Breast epithelium (tissue), 4 donors: ENCODE measurements around the gene SERINC5. TPM values are rescaled to one million over a fixed set of nuclear protein-coding genes. Genes with fewer than 3 reads are reported as not detected.
A peak's percentile ranks its signal among the peaks of the same experiment; 100 is the strongest.

Experiments
- DNase-seq, 2 donors: peaks; one replicate each; pipeline ENCODE4 v3.0.0-alpha.2; 2019; ENCODE audit warnings: low spot score in 2 of 2
- H3K27ac ChIP-seq, 2 donors: fragments of 200-600 bp; sonication (generic) in 1 of 2; one replicate each; pipeline ENCODE4 v1.5.1; 2016 to 2019; ENCODE audit warnings: mild to moderate bottlenecking in 1 of 2
- H3K27me3 ChIP-seq, 2 donors: fragments of 200-600 bp; sonication (generic) in 1 of 2; one replicate each; pipeline versions ENCODE4 v1.5.1 to v1.6.0; 2017 to 2019; ENCODE audit warnings: control low read depth in 1 of 2, mild to moderate bottlenecking in 1 of 2
- H3K36me3 ChIP-seq: fragments of 200-600 bp; one replicate; pipeline ENCODE4 v1.5.1; 2019
- H3K4me1 ChIP-seq, 2 donors: fragments of 200-600 bp; sonication (generic); one replicate each; pipeline ENCODE4 v1.5.1; 2016 to 2019; ENCODE audit warnings: control low read depth in 1 of 2
- H3K4me3 ChIP-seq, 3 donors: fragments of 200-600 bp; sonication (generic); 1 replicate in 2 of 3; 2 replicates in 1 of 3; pipeline ENCODE4 v1.5.1; 2016 to 2019; ENCODE audit warnings: mild to moderate bottlenecking in 3 of 3, moderate library complexity in 2 of 3
- H3K9me3 ChIP-seq, 2 donors: fragments of 200-600 bp; sonication (generic) in 1 of 2; one replicate each; pipeline ENCODE4 v1.5.1; 2016 to 2019; ENCODE audit warnings: control low read depth in 1 of 2
- CTCF ChIP-seq, 3 donors: fragments of 450-650 bp; IDR thresholded peaks; one replicate each; pipeline ENCODE4 v1.5.1; 2016 to 2017; ENCODE audit warnings: antibody characterized with exemption in 3 of 3, mild to moderate bottlenecking in 3 of 3, moderate library complexity in 3 of 3
- POLR2A ChIP-seq: fragments of 450-650 bp; IDR thresholded peaks from one replicate; pipeline ENCODE4 v1.6.1; 2016; ENCODE audit warnings: antibody characterized with exemption, mild to moderate bottlenecking, moderate library complexity
- POLR2AphosphoS5 ChIP-seq, 3 donors: sonication (generic); formaldehyde crosslinking; IDR thresholded peaks; one replicate each; pipeline ENCODE4 v1.6.1; 2017; ENCODE audit warnings: antibody characterized with exemption in 3 of 3
- intact Hi-C: fragments of 100-400 bp; cut with DNase I; formaldehyde crosslinking; loops from one replicate; pipeline ENCODE4 v1.15.1; 2023; ENCODE audit warnings: low total_unique reads
- total RNA-seq, 3 donors: library from RNA; depleted of rRNA; stranded (reverse); fragments of >200 nt; gene quantifications; one replicate each; pipeline ENCODE4 v1.1.0, GENCODE V29; 2016

Gene SERINC5
- total RNA-seq, 3 donors from 2014 or later = 12.6 to 32.9 (median 28.5) TPM

DNA sequence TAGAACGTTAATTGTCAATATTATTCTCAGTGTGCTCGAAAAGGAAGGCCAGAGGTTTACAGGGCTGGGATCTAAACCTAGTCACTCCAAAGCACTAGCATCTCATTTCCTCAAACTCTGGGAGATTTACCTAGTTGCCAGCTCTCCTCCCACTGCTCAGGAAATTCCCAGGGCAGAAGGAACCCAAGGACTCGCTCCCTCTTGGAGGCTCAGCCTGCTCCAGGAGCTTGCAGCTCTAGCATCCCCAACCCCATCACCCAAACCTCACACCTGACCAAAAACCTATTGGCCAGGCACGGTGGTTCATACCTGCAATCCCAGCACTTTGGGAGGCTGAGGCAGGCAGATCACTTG is 26.0 kb downstream of the SERINC5 start:
- no peaks in the 10 kb centered on the region for H3K27me3 ChIP-seq
- no peaks in the 10 kb centered on the region for H3K36me3 ChIP-seq
- no peak for DNase-seq
- H3K4me3 ChIP-seq = no peak overlapping the region
- H3K4me1 ChIP-seq = peaks cover 0 to 4% of the 10 kb centered on the region in 2 donors
- peak overlapping the region; percentile 14 to 50 for H3K27ac ChIP-seq
- no peak for TF ChIP-seq POLR2AphosphoS5 (IDR thresholded peaks at IDR 0.05)
- no peak for TF ChIP-seq CTCF (IDR thresholded peaks at IDR 0.05)
- TF ChIP-seq POLR2A = no peak
- intact Hi-C loops = no loop called here
- no peaks in the 10 kb centered on the region for H3K9me3 ChIP-seq

DNA sequence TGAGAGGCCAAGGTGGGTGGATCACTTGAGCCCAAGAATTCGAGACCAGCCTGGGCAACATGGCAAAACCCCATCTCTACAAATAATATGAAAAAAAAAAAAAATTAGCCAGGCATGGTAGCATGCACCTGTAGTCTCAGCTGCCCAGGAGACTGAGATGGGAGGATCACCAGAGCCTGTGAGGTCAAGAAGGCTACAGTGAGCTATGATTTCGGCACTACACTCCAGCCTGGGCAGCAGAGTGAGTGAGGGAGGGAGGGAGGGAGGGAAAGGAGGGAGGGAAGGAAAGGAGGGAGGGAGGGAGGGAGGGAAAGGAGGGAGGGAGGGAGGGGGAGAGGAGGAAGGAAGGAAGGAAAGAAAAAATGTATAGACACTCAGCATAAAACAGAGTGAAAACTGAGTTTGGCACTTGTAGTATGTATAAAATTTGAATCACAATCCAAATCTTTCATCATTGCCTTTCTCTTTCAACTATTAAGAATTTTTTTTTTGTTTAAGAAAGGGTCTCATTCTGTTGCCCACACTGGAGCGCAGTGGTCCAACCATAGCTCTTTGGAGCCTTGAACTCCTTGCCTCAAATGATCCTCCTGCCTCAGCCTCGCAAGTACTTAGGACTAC is 27.8 kb downstream of the SERINC5 start:
- no peak overlapping the region for H3K27ac ChIP-seq
- no peaks in the 10 kb centered on the region for H3K9me3 ChIP-seq
- no peak overlapping the region for H3K4me3 ChIP-seq
- H3K27me3 ChIP-seq = no peaks in the 10 kb centered on the region
- TF ChIP-seq POLR2A = no peak
- TF ChIP-seq POLR2AphosphoS5 (IDR thresholded peaks at IDR 0.05) = no peak
- TF ChIP-seq CTCF (IDR thresholded peaks at IDR 0.05) = no peak
- no peaks in the 10 kb centered on the region for H3K36me3 ChIP-seq
- intact Hi-C loops = no loop called here
- no peak for DNase-seq
- H3K4me1 ChIP-seq = peaks cover 0 to 4% of the 10 kb centered on the region in 2 donors

DNA sequence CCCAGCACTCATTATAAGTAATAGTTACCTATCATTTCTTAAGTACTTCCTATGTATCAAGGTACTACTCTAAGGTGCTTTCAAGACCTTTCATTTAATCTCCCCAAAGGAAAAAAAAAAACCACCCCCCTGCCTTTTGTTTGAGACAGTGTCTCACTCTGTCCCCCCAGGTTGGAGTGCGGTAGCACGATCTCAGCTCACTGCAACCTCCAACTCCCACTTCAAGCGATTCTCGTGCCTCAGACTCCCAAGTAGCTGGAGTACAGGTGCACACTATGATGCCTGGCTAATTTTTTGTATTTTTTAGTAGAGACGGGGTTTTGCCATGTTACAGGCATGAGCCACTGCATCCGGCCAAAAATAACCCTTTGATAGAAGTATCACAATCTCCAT is 29.9 kb downstream of the SERINC5 start:
- H3K27ac ChIP-seq = no peak overlapping the region
- intact Hi-C loops = no loop called here
- H3K4me1 ChIP-seq = peaks cover 0 to 4% of the 10 kb centered on the region in 2 donors
- H3K27me3 ChIP-seq = no peaks in the 10 kb centered on the region
- no peak overlapping the region for H3K4me3 ChIP-seq
- no peak for DNase-seq
- TF ChIP-seq POLR2AphosphoS5 (IDR thresholded peaks at IDR 0.05) = no peak
- no peak for TF ChIP-seq POLR2A
- no peak for TF ChIP-seq CTCF (IDR thresholded peaks at IDR 0.05)
- H3K36me3 ChIP-seq = no peaks in the 10 kb centered on the region
- no peaks in the 10 kb centered on the region for H3K9me3 ChIP-seq

GRCh38 chr5:80225189-80225933 is 30.5 kb downstream of the SERINC5 start:
- Histone ChIP-seq H3K36me3 (no peaks in the 10 kb centered on the region), H3K9me3 (no peaks in the 10 kb centered on the region), H3K27me3 (no peaks in the 10 kb centered on the region), H3K4me3 (no peak overlapping the region), H3K27ac (no peak overlapping the region), H3K4me1 (peaks cover 0 to 4% of the 10 kb centered on the region in 2 donors)
- no peak for DNase-seq
- TF ChIP-seq CTCF (IDR thresholded peaks at IDR 0.05) = no peak
- TF ChIP-seq POLR2A = no peak
- no peak for TF ChIP-seq POLR2AphosphoS5 (IDR thresholded peaks at IDR 0.05)
- intact Hi-C loops = no loop called here

DNA sequence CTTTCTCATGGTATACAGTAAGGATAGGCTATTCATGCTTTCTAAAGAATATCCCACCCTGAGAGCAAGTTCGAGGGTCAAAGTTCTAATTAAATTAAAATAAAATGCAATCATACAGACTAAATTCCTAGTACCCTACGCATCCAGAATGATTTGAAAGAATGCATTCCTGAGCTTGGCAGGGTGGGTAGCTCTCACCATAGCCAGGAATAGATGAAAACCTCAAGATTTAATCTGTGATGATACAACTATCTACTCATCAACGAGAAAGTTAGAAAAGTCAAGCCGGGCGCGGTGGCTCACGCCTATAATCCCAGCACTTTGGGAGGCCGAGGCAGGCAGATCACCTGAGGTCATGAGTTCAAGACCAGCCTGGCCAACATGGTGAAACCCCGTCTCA is 32.3 kb downstream of the SERINC5 start:
- Histone ChIP-seq H3K36me3 (no peaks in the 10 kb centered on the region), H3K27ac (no peak overlapping the region), H3K4me1 (no peaks in the 10 kb centered on the region), H3K4me3 (no peak overlapping the region), H3K27me3 (no peaks in the 10 kb centered on the region), H3K9me3 (no peaks in the 10 kb centered on the region)
- no peak for DNase-seq
- intact Hi-C loops = no loop called here
- no peak for TF ChIP-seq POLR2AphosphoS5 (IDR thresholded peaks at IDR 0.05)
- no peak for TF ChIP-seq CTCF (IDR thresholded peaks at IDR 0.05)
- no peak for TF ChIP-seq POLR2A
